ENCODE measurements around the gene CYP24A1. TPM values are rescaled to one million over a fixed set of nuclear protein-coding genes. Genes with fewer than 3 reads are reported as not detected.

Gene CYP24A1
- total RNA-seq, 2 donors from 2014 or later, result 0.07 to 0.08 TPM

DNA sequence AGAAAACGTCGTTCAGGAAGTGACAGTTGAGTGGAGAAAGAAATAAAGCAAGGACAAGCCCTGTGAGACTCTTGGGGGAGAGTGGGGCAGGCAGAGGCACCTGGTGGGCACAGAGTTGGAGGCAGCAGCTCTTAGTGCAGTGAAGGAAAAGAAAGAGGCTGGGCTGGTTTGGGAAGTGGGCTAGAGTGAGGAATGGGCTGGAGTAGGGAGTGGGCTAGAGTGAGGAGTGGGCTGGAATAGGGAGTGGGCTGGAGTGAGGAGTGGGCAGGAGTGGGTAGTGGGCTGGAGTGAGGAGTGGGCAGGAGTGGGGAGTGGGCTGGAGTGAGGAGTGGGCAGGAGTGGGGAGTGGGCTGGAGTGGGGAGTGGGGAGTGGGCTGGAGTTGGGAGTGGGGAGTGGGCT lies 59.7 kb downstream of the CYP24A1 start:
- no peak for DNase-seq
- Histone ChIP-seq H3K9me3 (no peaks in the 10 kb centered on the region), H3K4me1 (no peaks in the 10 kb centered on the region), H3K27ac (peak overlapping the region; percentile 70), H3K27me3 (no peaks in the 10 kb centered on the region), H3K9ac (ENCODE audit: low read depth in 2 of 2, low read length in 2 of 2) (peak overlapping the region; percentile 61 to 68), H3K36me3 (no peaks in the 10 kb centered on the region), H3K4me3 (no peak overlapping the region)
- TF ChIP-seq, protein P1, sequence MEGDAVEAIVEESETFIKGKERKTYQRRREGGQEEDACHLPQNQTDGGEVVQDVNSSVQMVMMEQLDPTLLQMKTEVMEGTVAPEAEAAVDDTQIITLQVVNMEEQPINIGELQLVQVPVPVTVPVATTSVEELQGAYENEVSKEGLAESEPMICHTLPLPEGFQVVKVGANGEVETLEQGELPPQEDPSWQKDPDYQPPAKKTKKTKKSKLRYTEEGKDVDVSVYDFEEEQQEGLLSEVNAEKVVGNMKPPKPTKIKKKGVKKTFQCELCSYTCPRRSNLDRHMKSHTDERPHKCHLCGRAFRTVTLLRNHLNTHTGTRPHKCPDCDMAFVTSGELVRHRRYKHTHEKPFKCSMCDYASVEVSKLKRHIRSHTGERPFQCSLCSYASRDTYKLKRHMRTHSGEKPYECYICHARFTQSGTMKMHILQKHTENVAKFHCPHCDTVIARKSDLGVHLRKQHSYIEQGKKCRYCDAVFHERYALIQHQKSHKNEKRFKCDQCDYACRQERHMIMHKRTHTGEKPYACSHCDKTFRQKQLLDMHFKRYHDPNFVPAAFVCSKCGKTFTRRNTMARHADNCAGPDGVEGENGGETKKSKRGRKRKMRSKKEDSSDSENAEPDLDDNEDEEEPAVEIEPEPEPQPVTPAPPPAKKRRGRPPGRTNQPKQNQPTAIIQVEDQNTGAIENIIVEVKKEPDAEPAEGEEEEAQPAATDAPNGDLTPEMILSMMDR (IDR thresholded peaks at IDR 0.05), result no peak
- intact Hi-C loops (cut with DNase I), result no loop called here

DNA sequence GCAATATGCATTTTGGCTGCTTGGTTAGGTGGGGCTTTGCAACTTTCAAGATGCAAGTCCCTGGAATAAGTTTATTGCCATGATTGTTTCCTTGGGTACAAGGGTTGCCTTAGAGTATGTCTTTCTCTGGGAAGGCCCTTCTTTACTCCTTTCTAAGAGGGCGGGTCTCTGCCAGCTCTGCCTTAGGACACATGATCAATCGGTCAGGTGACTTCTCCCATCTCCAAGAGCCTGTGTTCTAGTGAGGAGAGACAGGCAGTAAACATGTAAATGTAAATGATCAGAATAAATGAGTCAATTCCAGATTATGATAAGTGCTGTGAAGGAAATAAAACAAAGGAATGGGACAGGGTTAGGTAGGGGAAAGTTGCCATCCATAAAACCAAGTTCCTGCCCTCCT lies 60.2 kb downstream of the CYP24A1 start:
- H3K36me3 ChIP-seq, result no peaks in the 10 kb centered on the region
- H3K27me3 ChIP-seq, result no peaks in the 10 kb centered on the region
- H3K9ac ChIP-seq (ENCODE audit: low read depth in 2 of 2, low read length in 2 of 2), result peak overlapping the region in 1 of 2 donors; percentile 68
- H3K4me3 ChIP-seq, result no peak overlapping the region
- peak; percentile 81 for DNase-seq
- H3K27ac ChIP-seq, result peak overlapping the region; percentile 70
- TF ChIP-seq, protein P1 (IDR thresholded peaks at IDR 0.05), result no peak
- H3K9me3 ChIP-seq, result no peaks in the 10 kb centered on the region
- intact Hi-C loops (cut with DNase I), result no loop called here
- H3K4me1 ChIP-seq, result no peaks in the 10 kb centered on the region

- DNase-seq, result no peak
- no peak overlapping the region for H3K9ac ChIP-seq (ENCODE audit: low read depth in 2 of 2, low read length in 2 of 2)
- no peaks in the 10 kb centered on the region for H3K9me3 ChIP-seq
- no peak overlapping the region for H3K4me3 ChIP-seq
- peak overlapping the region; percentile 50 for H3K27ac ChIP-seq
- H3K36me3 ChIP-seq, result no peaks in the 10 kb centered on the region
- TF ChIP-seq, protein P1 (IDR thresholded peaks at IDR 0.05), result no peak
- H3K27me3 ChIP-seq, result no peaks in the 10 kb centered on the region
- H3K4me1 ChIP-seq, result no peaks in the 10 kb centered on the region
- intact Hi-C loops (cut with DNase I), result no loop called here
Observed at GRCh38 chr20:54112221-54112884, 61.4 kb downstream of the CYP24A1 start.

- no peaks in the 10 kb centered on the region for H3K36me3 ChIP-seq
- no peaks in the 10 kb centered on the region for H3K9me3 ChIP-seq
- TF ChIP-seq, protein P1 (IDR thresholded peaks at IDR 0.05), result no peak
- no peak overlapping the region for H3K27ac ChIP-seq
- DNase-seq, result no peak
- no peak overlapping the region for H3K9ac ChIP-seq (ENCODE audit: low read depth in 2 of 2, low read length in 2 of 2)
- no peak overlapping the region for H3K4me3 ChIP-seq
- no peaks in the 10 kb centered on the region for H3K4me1 ChIP-seq
- no peaks in the 10 kb centered on the region for H3K27me3 ChIP-seq
- intact Hi-C loops (cut with DNase I), result no loop called here
Observed at GRCh38 chr20:54111460-54111859, 62.3 kb downstream of the CYP24A1 start.

- Histone ChIP-seq H3K4me1 (no peaks in the 10 kb centered on the region), H3K27me3 (no peaks in the 10 kb centered on the region), H3K4me3 (no peak overlapping the region), H3K27ac (no peak overlapping the region), H3K36me3 (no peaks in the 10 kb centered on the region), H3K9me3 (no peaks in the 10 kb centered on the region), H3K9ac (ENCODE audit: low read depth in 2 of 2, low read length in 2 of 2) (no peak overlapping the region)
- no peak for DNase-seq
- intact Hi-C loops (cut with DNase I), result no loop called here
- TF ChIP-seq, protein P1 (IDR thresholded peaks at IDR 0.05), result no peak
Observed at GRCh38 chr20:54110457-54110856, 63.3 kb downstream of the CYP24A1 start.
